Stimulated activated CD4-positive, alpha-beta T cell treated with anti-CD3 and anti-CD28 coated beads, Interleukin-12 subunit alpha, Interleukin-12 subunit beta, amount 100 ng/mL, for 48 hours (primary cell): Measurements from ENCODE around the gene SIN3B.
"Not testable (repeated sequence)": the region's sequence is repeated elsewhere in the genome, so short reads cannot be mapped to it uniquely, and the experiment has no call there.

ENCODE experiments used
- DNase-seq, 3 donors: peaks; one replicate each; pipeline ENCODE4 v3.0.0-alpha.2; 2020; ENCODE audit warnings: low read depth in 2 of 3, low spot score in 1 of 3

Gene SIN3B

GRCh38 chr19:16868423-16869130, 39.4 kb downstream of the SIN3B start:
- no peak for DNase-seq

- no peak for DNase-seq
These were observed 40.3 kb downstream of the SIN3B start for GRCh38 chr19:16869331-16869972.

GRCh38 chr19:16871871-16872270, 42.7 kb downstream of the SIN3B start:
- DNase-seq: no peak

- no peak for DNase-seq
These were observed 43.5 kb downstream of the SIN3B start for GRCh38 chr19:16872728-16873127.

GRCh38 chr19:16873594-16873993, 44.4 kb downstream of the SIN3B start:
- DNase-seq: no peak

- no peak for DNase-seq
These were observed 45.2 kb downstream of the SIN3B start for GRCh38 chr19:16874250-16874977.

- DNase-seq: not testable (repeated sequence)
These were observed 45.7 kb downstream of the SIN3B start for GRCh38 chr19:16874978-16875299.

GRCh38 chr19:16875584-16876555, 46.7 kb downstream of the SIN3B start:
- no peak for DNase-seq

- DNase-seq: no peak
These were observed 47.7 kb downstream of the SIN3B start for GRCh38 chr19:16876904-16877361.

- DNase-seq: no peak
These were observed 48.4 kb downstream of the SIN3B start for GRCh38 chr19:16877581-16877980.

GRCh38 chr19:16878181-16878965, 49.2 kb downstream of the SIN3B start:
- DNase-seq: no peak

GRCh38 chr19:16880884-16881554, 51.8 kb downstream of the SIN3B start:
- DNase-seq: no peak

GRCh38 chr19:16882146-16882545, 52.9 kb downstream of the SIN3B start:
- no peak for DNase-seq

GRCh38 chr19:16883522-16883921, 54.3 kb downstream of the SIN3B start:
- no peak for DNase-seq

GRCh38 chr19:16885166-16885565, 56.0 kb downstream of the SIN3B start:
- DNase-seq: no peak

GRCh38 chr19:16886305-16886880, 57.2 kb downstream of the SIN3B start:
- no peak for DNase-seq

- DNase-seq: no peak
These were observed 58.4 kb downstream of the SIN3B start for GRCh38 chr19:16887353-16888265.

- DNase-seq: no peak
These were observed 59.6 kb downstream of the SIN3B start, which contains the start of gene F2RL3 for GRCh38 chr19:16888629-16889365. F2RL3 (plus strand) TSS chr19:16888999; CDS start chr19:16889190, 191 bp downstream.
